ENCODE results near the gene KRT71. TPM values are rescaled to one million over a fixed set of nuclear protein-coding genes. Genes with fewer than 3 reads are reported as not detected.
A peak's percentile ranks its signal among the peaks of the same experiment; 100 is the strongest.

Gene KRT71
- total and polyA plus RNA-seq, 3 donors from 2014 or later: 0.12 TPM; not detected in 2

DNA sequence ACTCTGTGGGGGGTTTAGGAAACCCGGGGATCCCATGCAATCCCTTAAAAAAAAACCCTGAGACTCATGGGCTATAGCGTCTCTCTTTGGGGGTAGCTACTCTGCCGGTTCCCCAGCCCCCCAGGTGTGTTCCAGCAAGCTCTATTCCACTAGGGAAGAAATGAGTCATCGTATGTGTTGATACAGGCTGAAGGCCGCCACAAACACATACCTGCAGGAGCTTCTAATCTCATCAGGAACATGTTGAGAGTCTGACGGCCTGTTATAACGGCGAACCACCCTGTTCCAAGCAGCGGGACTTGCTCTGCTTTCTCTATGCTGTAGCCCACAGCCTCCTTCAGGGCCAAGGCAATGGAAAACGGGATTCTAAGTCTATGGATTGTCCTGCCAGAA is 31.8 kb downstream of the KRT71 start:
- no peak overlapping the region for H3K4me3 ChIP-seq
- intact Hi-C loops (cut with DNase I; ENCODE audit: low total_unique reads): no loop called here
- H3K27ac ChIP-seq: no peak overlapping the region
- H3K36me3 ChIP-seq (ENCODE audit: low read depth, missing control alignments): no peaks in the 10 kb centered on the region
- H3K9me3 ChIP-seq: no peaks in the 10 kb centered on the region
- WGBS, 2 donors: 87 to 91% methylated on average over 8 to 10 of the region's 10 CpGs
- no peak for DNase-seq
- TF ChIP-seq, protein P1, sequence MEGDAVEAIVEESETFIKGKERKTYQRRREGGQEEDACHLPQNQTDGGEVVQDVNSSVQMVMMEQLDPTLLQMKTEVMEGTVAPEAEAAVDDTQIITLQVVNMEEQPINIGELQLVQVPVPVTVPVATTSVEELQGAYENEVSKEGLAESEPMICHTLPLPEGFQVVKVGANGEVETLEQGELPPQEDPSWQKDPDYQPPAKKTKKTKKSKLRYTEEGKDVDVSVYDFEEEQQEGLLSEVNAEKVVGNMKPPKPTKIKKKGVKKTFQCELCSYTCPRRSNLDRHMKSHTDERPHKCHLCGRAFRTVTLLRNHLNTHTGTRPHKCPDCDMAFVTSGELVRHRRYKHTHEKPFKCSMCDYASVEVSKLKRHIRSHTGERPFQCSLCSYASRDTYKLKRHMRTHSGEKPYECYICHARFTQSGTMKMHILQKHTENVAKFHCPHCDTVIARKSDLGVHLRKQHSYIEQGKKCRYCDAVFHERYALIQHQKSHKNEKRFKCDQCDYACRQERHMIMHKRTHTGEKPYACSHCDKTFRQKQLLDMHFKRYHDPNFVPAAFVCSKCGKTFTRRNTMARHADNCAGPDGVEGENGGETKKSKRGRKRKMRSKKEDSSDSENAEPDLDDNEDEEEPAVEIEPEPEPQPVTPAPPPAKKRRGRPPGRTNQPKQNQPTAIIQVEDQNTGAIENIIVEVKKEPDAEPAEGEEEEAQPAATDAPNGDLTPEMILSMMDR (IDR thresholded peaks at IDR 0.05): no peak
- TF ChIP-seq POLR2A (IDR thresholded peaks at IDR 0.05): no peak
- H3K27me3 ChIP-seq: no peaks in the 10 kb centered on the region
- no peaks in the 10 kb centered on the region for H3K4me1 ChIP-seq

- Histone ChIP-seq H3K36me3 (ENCODE audit: low read depth, missing control alignments) (no peaks in the 10 kb centered on the region), H3K9me3 (no peaks in the 10 kb centered on the region), H3K27me3 (no peaks in the 10 kb centered on the region), H3K4me3 (no peak within 1 kb of the TSS), H3K27ac (no peak within 1 kb of the TSS), H3K4me1 (no peaks in the 10 kb centered on the region)
- whole genome bisulfite sequencing, 2 donors: 84 to 91% methylated on average over 12 to 29 of the region's 29 CpGs
- no peak for TF ChIP-seq POLR2A (IDR thresholded peaks at IDR 0.05)
- TF ChIP-seq, protein P1 (IDR thresholded peaks at IDR 0.05): no peak
- intact Hi-C loops (cut with DNase I; ENCODE audit: low total_unique reads): no loop called here
- no peak for DNase-seq
These were observed 32.9 kb downstream of the KRT71 start, which contains the start of gene KRT5 for GRCh38 chr12:52519826-52520662. Gene KRT5 (minus strand): TSS chr12:52520394. CDS start chr12:52520296, 98 bp downstream.

- 88 to 92% methylated on average over 3 of the region's 3 CpGs for WGBS, 2 donors
- intact Hi-C loops (cut with DNase I; ENCODE audit: low total_unique reads): no loop called here
- no peak overlapping the region for H3K4me3 ChIP-seq
These were observed 33.6 kb downstream of the KRT71 start for GRCh38 chr12:52519387-52519703.

GRCh38 chr12:52518574-52519386 is 34.2 kb downstream of the KRT71 start:
- 86 to 96% methylated on average over 4 to 8 of the region's 8 CpGs for WGBS, 2 donors

More at GRCh38 chr12:52519387-52519703, 33.6 kb downstream of the KRT71 start:
- Histone ChIP-seq H3K4me1 (no peaks in the 10 kb centered on the region), H3K27ac (no peak overlapping the region), H3K9me3 (no peaks in the 10 kb centered on the region), H3K36me3 (ENCODE audit: low read depth, missing control alignments) (no peaks in the 10 kb centered on the region), H3K27me3 (no peaks in the 10 kb centered on the region)
- no peak for TF ChIP-seq POLR2A (IDR thresholded peaks at IDR 0.05)
- TF ChIP-seq, protein P1 (IDR thresholded peaks at IDR 0.05): no peak
- no peak for DNase-seq

More at GRCh38 chr12:52518574-52519386, 34.2 kb downstream of the KRT71 start:
- no peaks in the 10 kb centered on the region for H3K4me1 ChIP-seq
- H3K27ac ChIP-seq: no peak overlapping the region
- no peaks in the 10 kb centered on the region for H3K9me3 ChIP-seq
- no peak for TF ChIP-seq POLR2A (IDR thresholded peaks at IDR 0.05)
- TF ChIP-seq, protein P1 (IDR thresholded peaks at IDR 0.05): no peak
- H3K36me3 ChIP-seq (ENCODE audit: low read depth, missing control alignments): no peaks in the 10 kb centered on the region
- peak; percentile 4 for DNase-seq
- H3K27me3 ChIP-seq: no peaks in the 10 kb centered on the region
- intact Hi-C loops (cut with DNase I; ENCODE audit: low total_unique reads): no loop called here
- H3K4me3 ChIP-seq: no peak overlapping the region
